ENCODE results near the gene ACOXL.
"Not testable (repeated sequence)": the region's sequence is repeated elsewhere in the genome, so short reads cannot be mapped to it uniquely, and the experiment has no call there.

- TF ChIP-seq POLR2A, POLR2AphosphoS5 (IDR thresholded peaks at IDR 0.05; ENCODE audit: low read depth, low read length): not testable (repeated sequence)
These were observed 44.4 kb upstream of the ACOXL start for GRCh38 chr2:110687775-110688484.
